ENCODE measurements around the gene XXYLT1. TPM values are rescaled to one million over a fixed set of nuclear protein-coding genes. Genes with fewer than 3 reads are reported as not detected.
A peak's percentile ranks its signal among the peaks of the same experiment; 100 is the strongest.

Gene XXYLT1
- total RNA-seq, 3 donors from 2014 or later, result 10.0 to 10.7 (median 10.2) TPM

DNA sequence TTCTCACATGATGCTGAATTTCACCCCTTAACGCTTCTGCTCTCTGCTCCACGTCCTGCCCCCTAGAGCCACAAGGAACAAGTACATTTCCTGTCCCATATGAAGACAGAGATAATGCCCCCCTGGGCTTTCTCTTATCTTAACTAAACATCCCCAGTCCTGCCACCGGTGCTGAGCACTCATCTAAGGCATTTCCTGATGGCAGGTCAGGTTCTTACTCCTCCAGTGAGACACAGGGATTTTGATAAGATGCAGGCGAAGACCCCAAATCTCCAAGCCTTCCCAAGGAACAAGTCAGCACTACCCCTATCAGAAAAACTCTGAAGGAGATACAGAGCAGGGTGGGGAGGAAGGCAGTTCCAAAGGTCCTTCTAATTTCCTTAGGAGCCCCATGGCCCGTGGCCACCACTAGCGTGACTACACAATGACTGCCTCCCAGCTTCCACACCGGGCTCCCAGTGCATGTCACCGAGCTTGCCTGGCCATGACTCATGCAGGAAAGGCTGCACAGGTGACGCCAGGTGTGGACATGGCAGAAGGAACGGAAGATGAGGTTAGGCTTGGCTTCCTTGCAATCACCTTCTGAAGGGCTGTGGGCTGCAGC lies 152.9 kb downstream of the XXYLT1 start:
- no peak overlapping the region for H3K4me3 ChIP-seq
- H3K4me1 ChIP-seq (ENCODE audit: low read depth), result no peaks in the 10 kb centered on the region
- intact Hi-C loops (cut with DNase I, micrococcal nuclease), result no loop called here
- no peaks in the 10 kb centered on the region for H3K36me3 ChIP-seq (ENCODE audit: low read depth)
- ATAC-seq (peak; percentile 96), DNase-seq (peak in 2 of 3 donors; percentile 59 to 73)
- TF ChIP-seq, protein P1, sequence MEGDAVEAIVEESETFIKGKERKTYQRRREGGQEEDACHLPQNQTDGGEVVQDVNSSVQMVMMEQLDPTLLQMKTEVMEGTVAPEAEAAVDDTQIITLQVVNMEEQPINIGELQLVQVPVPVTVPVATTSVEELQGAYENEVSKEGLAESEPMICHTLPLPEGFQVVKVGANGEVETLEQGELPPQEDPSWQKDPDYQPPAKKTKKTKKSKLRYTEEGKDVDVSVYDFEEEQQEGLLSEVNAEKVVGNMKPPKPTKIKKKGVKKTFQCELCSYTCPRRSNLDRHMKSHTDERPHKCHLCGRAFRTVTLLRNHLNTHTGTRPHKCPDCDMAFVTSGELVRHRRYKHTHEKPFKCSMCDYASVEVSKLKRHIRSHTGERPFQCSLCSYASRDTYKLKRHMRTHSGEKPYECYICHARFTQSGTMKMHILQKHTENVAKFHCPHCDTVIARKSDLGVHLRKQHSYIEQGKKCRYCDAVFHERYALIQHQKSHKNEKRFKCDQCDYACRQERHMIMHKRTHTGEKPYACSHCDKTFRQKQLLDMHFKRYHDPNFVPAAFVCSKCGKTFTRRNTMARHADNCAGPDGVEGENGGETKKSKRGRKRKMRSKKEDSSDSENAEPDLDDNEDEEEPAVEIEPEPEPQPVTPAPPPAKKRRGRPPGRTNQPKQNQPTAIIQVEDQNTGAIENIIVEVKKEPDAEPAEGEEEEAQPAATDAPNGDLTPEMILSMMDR (IDR thresholded peaks at IDR 0.05), result no peak
- H3K9me3 ChIP-seq, result no peaks in the 10 kb centered on the region

DNA sequence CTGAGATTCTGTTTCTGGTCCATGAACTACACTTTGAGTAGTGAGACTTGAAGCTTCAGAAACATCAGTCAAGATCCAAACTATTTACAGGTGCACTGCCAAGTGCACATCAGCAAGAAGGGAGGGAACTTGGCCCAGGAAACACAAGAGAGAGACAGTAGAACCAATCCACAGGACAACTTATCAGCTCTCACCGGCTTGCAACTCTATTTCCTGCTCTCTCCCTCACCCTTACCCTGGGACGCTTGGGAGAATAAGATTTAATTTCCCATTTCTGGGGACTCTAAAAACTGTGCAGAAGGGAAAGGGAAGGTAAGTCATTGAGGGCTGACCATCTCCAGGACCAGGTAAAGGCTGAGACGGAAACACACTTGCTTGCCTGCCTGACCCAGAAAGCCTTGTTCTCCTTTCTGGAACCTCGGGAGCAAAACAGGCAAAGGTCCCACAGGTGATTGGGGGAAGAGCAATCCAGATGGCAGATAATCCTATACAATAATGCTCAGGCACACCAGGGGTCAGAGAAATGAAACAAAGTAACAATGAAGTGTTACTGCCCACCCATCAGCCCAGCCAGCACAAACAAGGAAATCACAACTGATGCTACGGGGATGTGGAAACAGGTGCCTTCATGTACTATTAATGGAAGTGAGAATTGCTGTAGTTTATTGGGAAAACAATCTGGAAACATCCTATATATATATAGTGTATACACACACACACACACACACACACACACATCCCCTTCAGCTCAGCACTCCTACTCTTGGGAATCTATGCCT lies 154.4 kb downstream of the XXYLT1 start:
- TF ChIP-seq, protein P1 (IDR thresholded peaks at IDR 0.05), result no peak
- Histone ChIP-seq H3K4me3 (no peak overlapping the region), H3K4me1 (ENCODE audit: low read depth) (no peaks in the 10 kb centered on the region), H3K36me3 (ENCODE audit: low read depth) (no peaks in the 10 kb centered on the region), H3K9me3 (no peaks in the 10 kb centered on the region)
- DNase-seq (no peak), ATAC-seq (no peak)
- intact Hi-C loops (cut with DNase I, micrococcal nuclease), result no loop called here

DNA sequence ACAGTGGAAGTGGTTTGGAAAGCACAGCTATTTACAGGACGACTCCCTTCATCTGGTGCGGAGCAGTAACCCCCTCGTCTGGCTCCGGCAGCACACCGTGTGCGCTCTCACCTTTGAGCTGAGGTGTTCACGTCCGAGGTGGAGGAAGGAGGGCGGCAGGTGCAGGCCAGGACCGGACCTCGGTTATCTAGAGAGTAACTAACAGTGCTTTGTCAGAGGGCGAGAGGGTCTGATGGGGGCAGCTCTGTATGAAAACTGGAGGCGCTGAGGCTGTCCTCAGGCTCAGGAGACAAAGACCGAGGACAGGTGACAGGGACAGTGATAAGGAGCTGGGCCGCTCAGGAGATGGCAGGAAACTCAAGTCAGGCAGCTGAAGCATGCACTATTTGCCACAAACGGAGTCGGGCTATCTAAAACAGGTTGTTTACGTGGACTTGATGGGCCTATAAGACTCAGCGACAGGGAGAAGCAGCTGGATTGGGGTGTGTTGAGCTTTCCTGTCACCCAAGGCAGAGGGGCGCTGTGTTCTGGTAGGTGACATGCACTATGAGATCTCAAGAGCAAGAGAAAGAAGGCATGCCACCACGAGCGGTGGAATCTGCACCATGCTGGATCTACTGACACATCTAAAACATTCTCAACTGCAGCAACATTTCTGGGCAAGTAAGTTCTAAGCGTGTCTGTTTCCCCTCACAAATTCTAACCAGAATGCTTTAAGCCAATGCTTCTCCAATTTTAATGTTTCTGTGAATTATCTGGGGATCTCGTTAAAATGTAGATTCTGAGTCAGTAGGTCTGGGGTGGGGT lies 155.2 kb downstream of the XXYLT1 start:
- no peaks in the 10 kb centered on the region for H3K9me3 ChIP-seq
- no peaks in the 10 kb centered on the region for H3K36me3 ChIP-seq (ENCODE audit: low read depth)
- H3K4me3 ChIP-seq, result no peak overlapping the region
- ATAC-seq, result no peak
- H3K4me1 ChIP-seq (ENCODE audit: low read depth), result no peaks in the 10 kb centered on the region
- TF ChIP-seq, protein P1 (IDR thresholded peaks at IDR 0.05), result no peak
- intact Hi-C loops (cut with DNase I, micrococcal nuclease), result no loop called here
- no peak for DNase-seq

DNA sequence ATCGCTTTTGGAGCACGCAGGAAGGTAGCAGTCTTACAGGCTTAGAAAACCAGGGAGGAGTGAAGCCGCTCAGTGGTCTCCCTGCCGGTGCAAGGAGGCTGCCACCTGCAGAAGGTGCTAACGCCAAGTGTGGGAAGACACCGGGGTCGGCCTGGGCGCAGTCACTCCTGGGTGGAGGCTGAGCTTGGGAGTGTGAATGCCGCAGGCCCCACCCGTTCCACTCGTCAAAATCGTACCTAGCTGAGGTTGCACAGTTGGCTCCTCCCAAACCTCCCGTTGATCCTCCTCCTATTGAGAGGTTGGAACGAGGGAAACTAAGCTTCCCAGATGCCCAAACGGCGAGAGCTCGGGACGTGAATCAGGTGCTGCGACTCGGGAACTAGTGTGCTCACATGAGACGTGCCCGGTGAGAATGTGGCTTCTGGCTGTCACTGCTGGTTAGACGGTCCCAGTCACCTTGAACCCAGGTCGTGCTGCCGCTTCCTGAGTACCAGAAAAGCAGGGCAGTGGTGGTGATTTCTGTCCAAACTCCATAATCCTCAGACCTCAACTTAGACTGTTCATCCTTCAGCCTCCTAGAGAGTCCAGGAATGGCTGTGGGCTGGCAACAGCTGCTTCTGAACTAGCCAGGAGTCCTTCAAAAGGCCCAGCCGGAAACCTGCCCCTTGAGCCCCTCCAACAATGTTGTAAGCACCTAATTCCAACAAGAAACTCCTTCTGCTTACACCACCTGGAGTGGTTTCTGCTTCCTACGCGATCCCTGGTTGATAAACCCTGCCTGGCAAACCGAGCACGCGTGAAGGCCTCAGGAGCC lies 156.0 kb downstream of the XXYLT1 start:
- intact Hi-C loops (cut with DNase I, micrococcal nuclease), result no loop called here
- ATAC-seq, result no peak
- DNase-seq, result no peak
- no peak overlapping the region for H3K4me3 ChIP-seq
- no peaks in the 10 kb centered on the region for H3K9me3 ChIP-seq
- TF ChIP-seq, protein P1 (IDR thresholded peaks at IDR 0.05), result no peak
- no peaks in the 10 kb centered on the region for H3K4me1 ChIP-seq (ENCODE audit: low read depth)
- no peaks in the 10 kb centered on the region for H3K36me3 ChIP-seq (ENCODE audit: low read depth)
